ENCODE data around the gene BCAT1.
A peak's percentile ranks its signal among the peaks of the same experiment; 100 is the strongest.
"Not testable (repeated sequence)": the region's sequence is repeated elsewhere in the genome, so short reads cannot be mapped to it uniquely, and the experiment has no call there.

The BCAT1 gene

DNA sequence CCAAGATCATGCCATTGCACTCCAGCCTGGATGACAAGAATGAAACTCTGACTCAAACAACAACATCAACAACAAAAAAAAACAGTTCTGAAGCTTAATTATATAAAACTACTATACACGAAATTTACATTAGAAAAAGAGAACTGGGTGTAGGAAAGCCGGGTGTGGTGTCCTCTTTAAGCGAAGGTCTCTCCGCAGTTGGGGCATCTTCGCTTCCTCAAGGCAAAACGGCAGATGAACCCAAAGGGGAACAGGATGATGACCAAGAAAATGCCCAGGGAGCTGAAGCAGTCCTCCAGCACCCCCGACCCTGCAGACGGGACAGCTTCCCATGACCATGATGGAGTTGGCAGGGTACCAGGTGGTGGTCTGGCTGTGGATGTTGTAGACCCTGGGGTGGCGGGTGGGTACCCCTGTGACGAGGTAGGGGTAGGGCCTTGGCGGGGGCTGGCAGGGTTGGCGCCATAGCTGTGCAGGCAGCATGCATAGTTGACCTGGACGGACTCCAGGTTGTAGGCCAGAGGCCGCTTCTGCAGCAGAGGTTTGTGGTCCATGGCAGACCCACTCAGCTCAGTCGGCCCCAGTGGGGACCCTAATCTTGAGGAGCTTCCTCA, 18.2 kb upstream of the BCAT1 start:
- H4K20me1 ChIP-seq (ENCODE audit: insufficient read depth, low read length) = no peaks in the 10 kb centered on the region
- H3K4me2 ChIP-seq (ENCODE audit: insufficient read depth, low read length) = no peak overlapping the region
- no peak for DNase-seq
- H3K4me1 ChIP-seq (ENCODE audit: insufficient read depth, low read length) = no peaks in the 10 kb centered on the region
- TF ChIP-seq EZH2 (IDR thresholded peaks at IDR 0.05; ENCODE audit: borderline replicate concordance, low read depth, low read length, severe bottlenecking) = no peak
- TF ChIP-seq, protein P1, sequence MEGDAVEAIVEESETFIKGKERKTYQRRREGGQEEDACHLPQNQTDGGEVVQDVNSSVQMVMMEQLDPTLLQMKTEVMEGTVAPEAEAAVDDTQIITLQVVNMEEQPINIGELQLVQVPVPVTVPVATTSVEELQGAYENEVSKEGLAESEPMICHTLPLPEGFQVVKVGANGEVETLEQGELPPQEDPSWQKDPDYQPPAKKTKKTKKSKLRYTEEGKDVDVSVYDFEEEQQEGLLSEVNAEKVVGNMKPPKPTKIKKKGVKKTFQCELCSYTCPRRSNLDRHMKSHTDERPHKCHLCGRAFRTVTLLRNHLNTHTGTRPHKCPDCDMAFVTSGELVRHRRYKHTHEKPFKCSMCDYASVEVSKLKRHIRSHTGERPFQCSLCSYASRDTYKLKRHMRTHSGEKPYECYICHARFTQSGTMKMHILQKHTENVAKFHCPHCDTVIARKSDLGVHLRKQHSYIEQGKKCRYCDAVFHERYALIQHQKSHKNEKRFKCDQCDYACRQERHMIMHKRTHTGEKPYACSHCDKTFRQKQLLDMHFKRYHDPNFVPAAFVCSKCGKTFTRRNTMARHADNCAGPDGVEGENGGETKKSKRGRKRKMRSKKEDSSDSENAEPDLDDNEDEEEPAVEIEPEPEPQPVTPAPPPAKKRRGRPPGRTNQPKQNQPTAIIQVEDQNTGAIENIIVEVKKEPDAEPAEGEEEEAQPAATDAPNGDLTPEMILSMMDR (IDR thresholded peaks at IDR 0.05; ENCODE audit: borderline replicate concordance, extremely low read depth, low read length, poor library complexity, severe bottlenecking) = no peak
- no peak overlapping the region for H2AFZ ChIP-seq (ENCODE audit: low read depth, low read length)
- H3K9me3 ChIP-seq (ENCODE audit: insufficient read depth, low read length, severe bottlenecking) = no peaks in the 10 kb centered on the region
- no peaks in the 10 kb centered on the region for H3K79me2 ChIP-seq (ENCODE audit: insufficient read depth, low read length)
- no peak for ATAC-seq (ENCODE audit: insufficient read depth, low read depth)
- no peak overlapping the region for H3K27ac ChIP-seq (ENCODE audit: low read length)
- H3K27me3 ChIP-seq (ENCODE audit: insufficient read depth, low read length, poor library complexity) = no peaks in the 10 kb centered on the region
- H3K36me3 ChIP-seq (ENCODE audit: insufficient read depth, low read length) = no peaks in the 10 kb centered on the region
- H3K4me3 ChIP-seq (ENCODE audit: low read depth in 1 of 2, low read length in 2 of 2) = no peak overlapping the region
- H3K9ac ChIP-seq (ENCODE audit: low read depth, low read length) = no peak overlapping the region

- TF ChIP-seq, protein P1 (IDR thresholded peaks at IDR 0.05; ENCODE audit: borderline replicate concordance, extremely low read depth, low read length, poor library complexity, severe bottlenecking) = no peak
- no peak for TF ChIP-seq EZH2 (IDR thresholded peaks at IDR 0.05; ENCODE audit: borderline replicate concordance, low read depth, low read length, severe bottlenecking)
- H3K27ac ChIP-seq (ENCODE audit: low read length) = no peak overlapping the region
- no peaks in the 10 kb centered on the region for H3K9me3 ChIP-seq (ENCODE audit: insufficient read depth, low read length, severe bottlenecking)
- no peaks in the 10 kb centered on the region for H4K20me1 ChIP-seq (ENCODE audit: insufficient read depth, low read length)
- H3K27me3 ChIP-seq (ENCODE audit: insufficient read depth, low read length, poor library complexity) = no peaks in the 10 kb centered on the region
- H3K4me1 ChIP-seq (ENCODE audit: insufficient read depth, low read length) = no peaks in the 10 kb centered on the region
- no peak overlapping the region for H3K4me3 ChIP-seq (ENCODE audit: low read depth in 1 of 2, low read length in 2 of 2)
- no peak overlapping the region for H3K9ac ChIP-seq (ENCODE audit: low read depth, low read length)
- no peak for DNase-seq
- H3K36me3 ChIP-seq (ENCODE audit: insufficient read depth, low read length) = no peaks in the 10 kb centered on the region
- no peak overlapping the region for H2AFZ ChIP-seq (ENCODE audit: low read depth, low read length)
- no peak overlapping the region for H3K4me2 ChIP-seq (ENCODE audit: insufficient read depth, low read length)
- H3K79me2 ChIP-seq (ENCODE audit: insufficient read depth, low read length) = no peaks in the 10 kb centered on the region
- ATAC-seq (ENCODE audit: insufficient read depth, low read depth) = no peak
Measured at GRCh38 chr12:24964342-24964741, 15.4 kb upstream of the BCAT1 start.

GRCh38 chr12:24960222-24960855, 11.4 kb upstream of the BCAT1 start:
- Histone ChIP-seq H3K4me2 (ENCODE audit: insufficient read depth, low read length) (no peak overlapping the region), H4K20me1 (ENCODE audit: insufficient read depth, low read length) (no peaks in the 10 kb centered on the region), H3K9ac (ENCODE audit: low read depth, low read length) (no peak overlapping the region), H3K36me3 (ENCODE audit: insufficient read depth, low read length) (no peaks in the 10 kb centered on the region), H3K4me3 (ENCODE audit: low read depth in 1 of 2, low read length in 2 of 2) (no peak overlapping the region), H3K79me2 (ENCODE audit: insufficient read depth, low read length) (no peaks in the 10 kb centered on the region), H3K27ac (ENCODE audit: low read length) (no peak overlapping the region), H3K4me1 (ENCODE audit: insufficient read depth, low read length) (no peaks in the 10 kb centered on the region), H3K27me3 (ENCODE audit: insufficient read depth, low read length, poor library complexity) (no peaks in the 10 kb centered on the region), H3K9me3 (ENCODE audit: insufficient read depth, low read length, severe bottlenecking) (no peaks in the 10 kb centered on the region), H2AFZ (ENCODE audit: low read depth, low read length) (no peak overlapping the region)
- TF ChIP-seq EZH2 (IDR thresholded peaks at IDR 0.05; ENCODE audit: borderline replicate concordance, low read depth, low read length, severe bottlenecking) = no peak
- TF ChIP-seq, protein P1 (IDR thresholded peaks at IDR 0.05; ENCODE audit: borderline replicate concordance, extremely low read depth, low read length, poor library complexity, severe bottlenecking) = peak; percentile 79
- ATAC-seq (ENCODE audit: insufficient read depth, low read depth) = peak; percentile 97
- peak; percentile 64 for DNase-seq

GRCh38 chr12:24956351-24956750, 7.5 kb upstream of the BCAT1 start:
- not testable (repeated sequence) for H4K20me1 ChIP-seq (ENCODE audit: insufficient read depth, low read length); H3K27me3 ChIP-seq (ENCODE audit: insufficient read depth, low read length, poor library complexity); H3K27ac ChIP-seq (ENCODE audit: low read length); H3K4me3 ChIP-seq (ENCODE audit: low read depth in 1 of 2, low read length in 2 of 2); DNase-seq; H3K79me2 ChIP-seq (ENCODE audit: insufficient read depth, low read length); H3K9ac ChIP-seq (ENCODE audit: low read depth, low read length); H3K36me3 ChIP-seq (ENCODE audit: insufficient read depth, low read length); H3K4me1 ChIP-seq (ENCODE audit: insufficient read depth, low read length); H3K9me3 ChIP-seq (ENCODE audit: insufficient read depth, low read length, severe bottlenecking); H3K4me2 ChIP-seq (ENCODE audit: insufficient read depth, low read length); ATAC-seq (ENCODE audit: insufficient read depth, low read depth)
- peak overlapping the region; percentile 10; the same call in 1 of the 2 replicates for H2AFZ ChIP-seq (ENCODE audit: low read depth, low read length)

All from DND-41 (cell line).